GM12878 (cell line): ENCODE results near the gene WDR77.

ENCODE experiments used
- NFIC ChIP-seq: IDR thresholded peaks from 2 replicates; pipeline ENCODE4 v1.6.1; 2012; ENCODE audit warnings: low read depth, mild to moderate bottlenecking, inconsistent platforms, low read length, moderate library complexity
- TCF12 ChIP-seq: IDR thresholded peaks from 2 replicates; pipeline ENCODE4 v1.6.1; 2011; ENCODE audit warnings: low read depth, mild to moderate bottlenecking, low read length
- TF ChIP-seq, protein P1 (sequence below), 3 experiments: IDR thresholded peaks in 2 of 3; conservative IDR thresholded peaks in 1 of 3; 2 replicates each; pipeline ENCODE4 v1.5.1; 2011; ENCODE audit warnings: low read depth in 3 of 3, low read length in 3 of 3, mild to moderate bottlenecking in 3 of 3, control low read depth in 2 of 3, moderate library complexity in 2 of 3, inconsistent platforms in 1 of 3, mixed read lengths in 1 of 3; ENCODE audit not compliant: control insufficient read depth in 2 of 3, insufficient read depth in 1 of 3; ENCODE audit errors: extremely low read depth in 1 of 3
- TF ChIP-seq, protein P2 (sequence below): IDR thresholded peaks from 2 replicates; pipeline ENCODE4 v1.6.1; 2011; ENCODE audit warnings: low read depth, mild to moderate bottlenecking, low read length, moderate library complexity, borderline replicate concordance; ENCODE audit errors: extremely low read depth

DNA sequence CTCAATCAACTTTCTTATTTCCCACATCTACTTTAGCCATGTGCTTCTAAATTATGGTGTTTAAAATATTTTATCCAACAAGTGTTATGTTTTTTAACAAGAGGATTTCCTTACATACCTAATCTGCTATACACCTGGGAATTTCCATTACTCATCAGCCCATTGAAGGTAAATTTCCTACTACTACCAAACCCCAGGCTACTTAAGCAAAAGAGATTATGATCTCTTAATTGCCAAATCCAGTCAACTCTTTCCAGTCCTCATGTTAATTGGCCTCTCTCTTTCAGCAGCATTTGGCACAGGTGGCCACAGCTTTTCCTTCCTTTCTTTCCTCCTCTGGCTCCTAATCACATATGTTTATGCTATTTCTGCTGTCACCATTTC, 19.7 kb upstream of the WDR77 start:
- no peak for TF ChIP-seq TCF12
- TF ChIP-seq, protein P1, sequence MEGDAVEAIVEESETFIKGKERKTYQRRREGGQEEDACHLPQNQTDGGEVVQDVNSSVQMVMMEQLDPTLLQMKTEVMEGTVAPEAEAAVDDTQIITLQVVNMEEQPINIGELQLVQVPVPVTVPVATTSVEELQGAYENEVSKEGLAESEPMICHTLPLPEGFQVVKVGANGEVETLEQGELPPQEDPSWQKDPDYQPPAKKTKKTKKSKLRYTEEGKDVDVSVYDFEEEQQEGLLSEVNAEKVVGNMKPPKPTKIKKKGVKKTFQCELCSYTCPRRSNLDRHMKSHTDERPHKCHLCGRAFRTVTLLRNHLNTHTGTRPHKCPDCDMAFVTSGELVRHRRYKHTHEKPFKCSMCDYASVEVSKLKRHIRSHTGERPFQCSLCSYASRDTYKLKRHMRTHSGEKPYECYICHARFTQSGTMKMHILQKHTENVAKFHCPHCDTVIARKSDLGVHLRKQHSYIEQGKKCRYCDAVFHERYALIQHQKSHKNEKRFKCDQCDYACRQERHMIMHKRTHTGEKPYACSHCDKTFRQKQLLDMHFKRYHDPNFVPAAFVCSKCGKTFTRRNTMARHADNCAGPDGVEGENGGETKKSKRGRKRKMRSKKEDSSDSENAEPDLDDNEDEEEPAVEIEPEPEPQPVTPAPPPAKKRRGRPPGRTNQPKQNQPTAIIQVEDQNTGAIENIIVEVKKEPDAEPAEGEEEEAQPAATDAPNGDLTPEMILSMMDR (IDR thresholded peaks at IDR 0.05 in 2 of 3, conservative IDR thresholded peaks at IDR 0.05 in 1 of 3; ENCODE audit: control insufficient read depth in 2 of 3, extremely low read depth in 1 of 3, insufficient read depth in 1 of 3, low read depth in 3 of 3, low read length in 3 of 3) = no peak
- TF ChIP-seq, protein P2, sequence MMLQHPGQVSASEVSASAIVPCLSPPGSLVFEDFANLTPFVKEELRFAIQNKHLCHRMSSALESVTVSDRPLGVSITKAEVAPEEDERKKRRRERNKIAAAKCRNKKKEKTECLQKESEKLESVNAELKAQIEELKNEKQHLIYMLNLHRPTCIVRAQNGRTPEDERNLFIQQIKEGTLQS = no peak
- no peak for TF ChIP-seq NFIC
